LNCAP (cell line): Measurements from ENCODE around the gene UBXN7.

Experiments used
- CTCF ChIP-seq: fragments of 450-650 bp; IDR thresholded peaks from 2 replicates; pipeline ENCODE4 v1.5.1; 2017; ENCODE audit warnings: mild to moderate bottlenecking

The UBXN7 gene

GRCh38 chr3:196432137-196432879 is at the start of gene UBXN7:
TSS of gene UBXN7 (minus strand) at chr3:196432427. CDS start at chr3:196432399, 28 bp downstream.
- TF ChIP-seq CTCF, result no peak

- TF ChIP-seq CTCF, result no peak
These were observed 45.5 kb upstream of the UBXN7 start for GRCh38 chr3:196477678-196478077.

GRCh38 chr3:196472286-196472685 is 40.1 kb upstream of the UBXN7 start:
- no peak for TF ChIP-seq CTCF

GRCh38 chr3:196471551-196471950 is 39.3 kb upstream of the UBXN7 start:
- TF ChIP-seq CTCF, result no peak

GRCh38 chr3:196463804-196464203 is 31.6 kb upstream of the UBXN7 start:
- TF ChIP-seq CTCF, result no peak

- no peak for TF ChIP-seq CTCF
These were observed 31.2 kb upstream of the UBXN7 start for GRCh38 chr3:196463478-196463756.

- TF ChIP-seq CTCF, result no peak
These were observed 25.8 kb upstream of the UBXN7 start for GRCh38 chr3:196458063-196458462.

GRCh38 chr3:196454935-196455334 is 22.7 kb upstream of the UBXN7 start:
- TF ChIP-seq CTCF, result no peak
